Astrocyte (in vitro differentiated cells and primary cell): ENCODE measurements around the gene STON2.

Source experiments
- EZH2 ChIP-seq: IDR thresholded peaks from 2 replicates; pipeline ENCODE4 v1.6.1; 2012; ENCODE audit warnings: mild to moderate bottlenecking, low read length, inconsistent platforms; ENCODE audit not compliant: insufficient read depth
- TF ChIP-seq, protein P1 (sequence below): IDR thresholded peaks from 2 replicates; pipeline ENCODE4 v1.5.1; 2011; ENCODE audit warnings: low read depth, mild to moderate bottlenecking, inconsistent platforms, low read length, moderate library complexity; ENCODE audit not compliant: insufficient read depth

GRCh38 chr14:81432219-81432661 is 32.1 kb upstream of the STON2 start:
- TF ChIP-seq, protein P1, sequence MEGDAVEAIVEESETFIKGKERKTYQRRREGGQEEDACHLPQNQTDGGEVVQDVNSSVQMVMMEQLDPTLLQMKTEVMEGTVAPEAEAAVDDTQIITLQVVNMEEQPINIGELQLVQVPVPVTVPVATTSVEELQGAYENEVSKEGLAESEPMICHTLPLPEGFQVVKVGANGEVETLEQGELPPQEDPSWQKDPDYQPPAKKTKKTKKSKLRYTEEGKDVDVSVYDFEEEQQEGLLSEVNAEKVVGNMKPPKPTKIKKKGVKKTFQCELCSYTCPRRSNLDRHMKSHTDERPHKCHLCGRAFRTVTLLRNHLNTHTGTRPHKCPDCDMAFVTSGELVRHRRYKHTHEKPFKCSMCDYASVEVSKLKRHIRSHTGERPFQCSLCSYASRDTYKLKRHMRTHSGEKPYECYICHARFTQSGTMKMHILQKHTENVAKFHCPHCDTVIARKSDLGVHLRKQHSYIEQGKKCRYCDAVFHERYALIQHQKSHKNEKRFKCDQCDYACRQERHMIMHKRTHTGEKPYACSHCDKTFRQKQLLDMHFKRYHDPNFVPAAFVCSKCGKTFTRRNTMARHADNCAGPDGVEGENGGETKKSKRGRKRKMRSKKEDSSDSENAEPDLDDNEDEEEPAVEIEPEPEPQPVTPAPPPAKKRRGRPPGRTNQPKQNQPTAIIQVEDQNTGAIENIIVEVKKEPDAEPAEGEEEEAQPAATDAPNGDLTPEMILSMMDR, result no peak
- no peak for TF ChIP-seq EZH2
